Tibial nerve (tissue), 3 donors: ENCODE data around the gene PLCB1.

Experiments
- POLR2A ChIP-seq, 2 donors: fragments of 450-650 bp; IDR thresholded peaks; one replicate each; pipeline ENCODE4 v1.6.1; 2017; ENCODE audit warnings: antibody characterized with exemption in 2 of 2, mild to moderate bottlenecking in 2 of 2, moderate library complexity in 2 of 2
- TF ChIP-seq, protein P1 (sequence below), 5 experiments: fragments of 200-600 bp in 3 of 5; fragments of 450-650 bp in 2 of 5; sonication (generic) in 3 of 5; IDR thresholded peaks; one replicate each; pipeline ENCODE4 v1.5.1; 2016 to 2019; ENCODE audit warnings: antibody characterized with exemption in 5 of 5, mild to moderate bottlenecking in 3 of 5, moderate library complexity in 2 of 5

- no peak for TF ChIP-seq POLR2A (IDR thresholded peaks at IDR 0.05)
- TF ChIP-seq, protein P1, sequence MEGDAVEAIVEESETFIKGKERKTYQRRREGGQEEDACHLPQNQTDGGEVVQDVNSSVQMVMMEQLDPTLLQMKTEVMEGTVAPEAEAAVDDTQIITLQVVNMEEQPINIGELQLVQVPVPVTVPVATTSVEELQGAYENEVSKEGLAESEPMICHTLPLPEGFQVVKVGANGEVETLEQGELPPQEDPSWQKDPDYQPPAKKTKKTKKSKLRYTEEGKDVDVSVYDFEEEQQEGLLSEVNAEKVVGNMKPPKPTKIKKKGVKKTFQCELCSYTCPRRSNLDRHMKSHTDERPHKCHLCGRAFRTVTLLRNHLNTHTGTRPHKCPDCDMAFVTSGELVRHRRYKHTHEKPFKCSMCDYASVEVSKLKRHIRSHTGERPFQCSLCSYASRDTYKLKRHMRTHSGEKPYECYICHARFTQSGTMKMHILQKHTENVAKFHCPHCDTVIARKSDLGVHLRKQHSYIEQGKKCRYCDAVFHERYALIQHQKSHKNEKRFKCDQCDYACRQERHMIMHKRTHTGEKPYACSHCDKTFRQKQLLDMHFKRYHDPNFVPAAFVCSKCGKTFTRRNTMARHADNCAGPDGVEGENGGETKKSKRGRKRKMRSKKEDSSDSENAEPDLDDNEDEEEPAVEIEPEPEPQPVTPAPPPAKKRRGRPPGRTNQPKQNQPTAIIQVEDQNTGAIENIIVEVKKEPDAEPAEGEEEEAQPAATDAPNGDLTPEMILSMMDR (IDR thresholded peaks at IDR 0.05): no peak
These were observed 317.1 kb downstream of the PLCB1 start for GRCh38 chr20:8449123-8449522.
